Left colon (tissue), 2 donors: Measurements from ENCODE around the gene GMPPA. TPM values are rescaled to one million over a fixed set of nuclear protein-coding genes. Genes with fewer than 3 reads are reported as not detected.

Experiments used
- ATAC-seq: fragments of 200-7000 bp; cut with Tn5 transposase; one replicate; pipeline ENCODE4 v1.9.1; 2020; ENCODE audit warnings: mild to moderate bottlenecking, moderate library complexity
- DNase-seq, 2 donors: peaks; one replicate each; pipeline ENCODE4 v3.0.0-alpha.2; 2020
- intact Hi-C, 2 donors: fragments of 100-400 bp; cut with DNase I in 1 of 2; cut with micrococcal nuclease in 1 of 2; formaldehyde crosslinking; loops; one replicate each; pipeline versions ENCODE4 v1.11.2 to v1.14.0; 2022; cut with DNase I, micrococcal nuclease
- long read RNA-seq: library from polyadenylated mRNA; unstranded; transcript quantifications from one replicate; pipeline ENCODE4 v2.0.0, GENCODE V29; 2021
- total RNA-seq, 2 donors: library from RNA; stranded (reverse); fragmentation: NEBNext Ultra II Directional; extraction: Animal tissue kit (Norgen Biotek cat#: 25700); gene quantifications; one replicate each; pipeline ENCODE4 v1.2.1, GENCODE V29; 2021
- donor health status: DM: no; HTN: no; CAD: no.
- donor health status: DM: yes; HTN: yes; CAD: no.

The GMPPA gene
- total RNA-seq = 10 to 100 TPM; 44.8 to 56.1 TPM
- long read RNA-seq, transcript GMPPA-204 (13 exons, 1,501 nt) = minor isoform, 12 of 84 reads
- long read RNA-seq, transcript GMPPA-203 (13 exons, 1,823 nt) = minor isoform, 6 of 84 reads
- long read RNA-seq, transcript GMPPA-201 (13 exons, 1,544 nt) = major isoform, 36 of 84 reads
- long read RNA-seq, partial matches to known transcripts = 9 of 84 reads
- long read RNA-seq, other reads (novel, unspliced or antisense) = 17 of 84 reads

GRCh38 chr2:219498280-219499057 is at the start of gene GMPPA:
TSS of gene GMPPA (plus strand) at chr2:219498891. CDS start at chr2:219499976, 1,085 bp downstream.
- peak; percentile 97 to 98 for DNase-seq
- peak; percentile 88 for ATAC-seq
- intact Hi-C loops = no loop called here

GRCh38 chr2:219449609-219450008 is 49.1 kb upstream of the GMPPA start:
- DNase-seq (no peak), ATAC-seq (no peak)
- intact Hi-C loops = no loop called here

GRCh38 chr2:219451661-219452360 is 46.9 kb upstream of the GMPPA start:
- DNase-seq = peak; percentile 33 to 72
- intact Hi-C loops = no loop called here
- ATAC-seq = peak; percentile 17

GRCh38 chr2:219452361-219453317 is 46.1 kb upstream of the GMPPA start:
- intact Hi-C loops = no loop called here
- ATAC-seq = peak; percentile 35

GRCh38 chr2:219453671-219454590 is 44.8 kb upstream of the GMPPA start:
- peak; percentile 61 to 94 for DNase-seq
- peak; percentile 36 for ATAC-seq

More at GRCh38 chr2:219452361-219453317, 46.1 kb upstream of the GMPPA start:
- peak; percentile 31 to 67 for DNase-seq

GRCh38 chr2:219455581-219455980 is 43.1 kb upstream of the GMPPA start:
- no peak for ATAC-seq
- intact Hi-C loops = no loop called here
- DNase-seq = no peak

More at GRCh38 chr2:219453671-219454590, 44.8 kb upstream of the GMPPA start:
- intact Hi-C loops = no loop called here

- intact Hi-C loops = no loop called here
- ATAC-seq (peak; percentile 55), DNase-seq (no peak)
Measured at GRCh38 chr2:219457784-219458369, 40.8 kb upstream of the GMPPA start.

- ATAC-seq (no peak), DNase-seq (no peak)
- intact Hi-C loops = no loop called here
Measured at GRCh38 chr2:219458996-219459395, 39.7 kb upstream of the GMPPA start.

GRCh38 chr2:219459460-219460311 is 39.0 kb upstream of the GMPPA start:
- DNase-seq (peak; percentile 46 to 59), ATAC-seq (peak; percentile 65)
- intact Hi-C loops = no loop called here

- intact Hi-C loops = no loop called here
- DNase-seq (peak; percentile 20 to 81), ATAC-seq (peak; percentile 38)
Measured at GRCh38 chr2:219460424-219460926, 38.2 kb upstream of the GMPPA start.

GRCh38 chr2:219461047-219461514 is 37.6 kb upstream of the GMPPA start:
- intact Hi-C loops = no loop called here
- ATAC-seq = peak; percentile 15
- DNase-seq = peak in 1 of 2 donors; percentile 51

GRCh38 chr2:219461669-219462068 is 37.0 kb upstream of the GMPPA start:
- ATAC-seq = no peak
- intact Hi-C loops = no loop called here
- no peak for DNase-seq

- ATAC-seq (no peak), DNase-seq (no peak)
- intact Hi-C loops = no loop called here
Measured at GRCh38 chr2:219462349-219462748, 36.3 kb upstream of the GMPPA start.

GRCh38 chr2:219464286-219465032 is 34.2 kb upstream of the GMPPA start:
- ATAC-seq (no peak), DNase-seq (no peak)
- intact Hi-C loops = no loop called here
